ENCODE measurements around the gene OR14C36.
"Not testable (repeated sequence)": the region's sequence is repeated elsewhere in the genome, so short reads cannot be mapped to it uniquely, and the experiment has no call there.

OR14C36 gene

DNA sequence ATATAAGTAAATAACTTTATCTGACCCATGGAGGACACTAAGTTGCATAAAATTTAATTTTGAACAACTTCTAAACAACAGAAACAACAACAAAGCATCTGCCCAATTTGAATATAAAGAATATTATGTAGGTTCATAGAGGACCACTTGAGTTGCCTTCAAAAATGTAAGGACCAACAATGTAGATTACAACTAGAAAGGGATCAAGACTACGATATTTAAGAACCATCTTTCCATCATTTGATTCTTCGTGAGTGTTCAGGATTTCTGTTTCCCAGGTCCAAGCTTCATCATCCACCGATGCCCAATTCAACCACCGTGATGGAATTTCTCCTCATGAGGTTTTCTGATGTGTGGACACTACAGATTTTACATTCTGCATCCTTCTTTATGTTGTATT lies at the start of gene OR14C36:
OR14C36 (plus strand) TSS at position 301 of the 400 bp plus-strand sequence; CDS start at position 301, 0 bp downstream.
- TF ChIP-seq JUND (IDR thresholded peaks at IDR 0.05; ENCODE audit: low read depth): no peak
- DNase-seq (ENCODE audit: low read depth in 1 of 2, low spot score in 1 of 2): no peak
- in situ Hi-C loops (cut with HindIII; ENCODE audit: low pct_unique_long_range_greater_than_20kb, low sequenced_read_pairs): no loop called here

DNA sequence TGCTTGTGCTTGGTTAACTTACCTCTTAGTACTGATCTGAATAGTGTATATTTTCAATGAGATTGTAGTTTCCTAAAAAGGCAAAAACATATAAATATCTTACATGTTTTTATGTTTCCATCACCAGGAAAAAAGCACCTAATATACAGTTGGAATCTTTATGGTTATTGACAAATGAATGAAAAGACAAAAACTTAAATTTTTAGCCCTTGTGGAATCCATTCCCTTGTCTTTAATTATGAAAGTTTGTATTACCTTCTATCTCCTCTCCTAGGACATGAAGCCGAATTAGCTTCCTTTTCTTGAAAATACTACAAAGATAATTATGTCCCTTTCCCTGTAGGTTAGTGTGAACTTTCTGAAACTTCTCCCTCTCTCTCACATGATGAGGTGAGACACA lies 45.3 kb upstream of the OR14C36 start, which contains the start of gene OR2T12:
OR2T12 (minus strand) TSS at position 101 of the 400 bp plus-strand sequence. CDS start 7,846 bp downstream, outside the sequence.
- no peak for DNase-seq (ENCODE audit: low read depth in 1 of 2, low spot score in 1 of 2)
- TF ChIP-seq JUND (IDR thresholded peaks at IDR 0.05; ENCODE audit: low read depth): no peak
- in situ Hi-C loops (cut with HindIII; ENCODE audit: low pct_unique_long_range_greater_than_20kb, low sequenced_read_pairs): no loop called here

- DNase-seq (ENCODE audit: low read depth in 1 of 2, low spot score in 1 of 2): peak in 1 of 2 experiments; percentile 23
- in situ Hi-C loops (cut with HindIII; ENCODE audit: low pct_unique_long_range_greater_than_20kb, low sequenced_read_pairs): not testable (repeated sequence)
Measured at GRCh38 chr1:248305672-248306071, 42.9 kb upstream of the OR14C36 start.

GRCh38 chr1:248306103-248306502 lies 42.5 kb upstream of the OR14C36 start:
- TF ChIP-seq JUND (IDR thresholded peaks at IDR 0.05; ENCODE audit: low read depth): no peak
- no peak for DNase-seq (ENCODE audit: low read depth in 1 of 2, low spot score in 1 of 2)
- in situ Hi-C loops (cut with HindIII; ENCODE audit: low pct_unique_long_range_greater_than_20kb, low sequenced_read_pairs): no loop called here

GRCh38 chr1:248306740-248307139 lies 41.8 kb upstream of the OR14C36 start:
- DNase-seq (ENCODE audit: low read depth in 1 of 2, low spot score in 1 of 2); in situ Hi-C loops (cut with HindIII; ENCODE audit: low pct_unique_long_range_greater_than_20kb, low sequenced_read_pairs): not testable (repeated sequence)

- no peak for DNase-seq (ENCODE audit: low read depth in 1 of 2, low spot score in 1 of 2)
- TF ChIP-seq JUND (IDR thresholded peaks at IDR 0.05; ENCODE audit: low read depth): no peak
- in situ Hi-C loops (cut with HindIII; ENCODE audit: low pct_unique_long_range_greater_than_20kb, low sequenced_read_pairs): no loop called here
Measured at GRCh38 chr1:248316796-248317195, 31.8 kb upstream of the OR14C36 start.

- TF ChIP-seq JUND (IDR thresholded peaks at IDR 0.05; ENCODE audit: low read depth): no peak
- no peak for DNase-seq (ENCODE audit: low read depth in 1 of 2, low spot score in 1 of 2)
- in situ Hi-C loops (cut with HindIII; ENCODE audit: low pct_unique_long_range_greater_than_20kb, low sequenced_read_pairs): no loop called here
Measured at GRCh38 chr1:248324468-248324867, 24.1 kb upstream of the OR14C36 start, which contains the start of gene OR2M7. Gene OR2M7, minus strand, starts transcription at chr1:248324568. Its CDS starts 0 bp downstream, at chr1:248324568.

GRCh38 chr1:248343451-248343850 lies 5.1 kb upstream of the OR14C36 start:
- TF ChIP-seq JUND (IDR thresholded peaks at IDR 0.05; ENCODE audit: low read depth): no peak
- no peak for DNase-seq (ENCODE audit: low read depth in 1 of 2, low spot score in 1 of 2)
- in situ Hi-C loops (cut with HindIII; ENCODE audit: low pct_unique_long_range_greater_than_20kb, low sequenced_read_pairs): no loop called here

- DNase-seq (ENCODE audit: low read depth in 1 of 2, low spot score in 1 of 2): no peak
- no peak for TF ChIP-seq JUND (IDR thresholded peaks at IDR 0.05; ENCODE audit: low read depth)
- in situ Hi-C loops (cut with HindIII; ENCODE audit: low pct_unique_long_range_greater_than_20kb, low sequenced_read_pairs): no loop called here
Measured at GRCh38 chr1:248359415-248359814, 10.8 kb downstream of the OR14C36 start.

DNA sequence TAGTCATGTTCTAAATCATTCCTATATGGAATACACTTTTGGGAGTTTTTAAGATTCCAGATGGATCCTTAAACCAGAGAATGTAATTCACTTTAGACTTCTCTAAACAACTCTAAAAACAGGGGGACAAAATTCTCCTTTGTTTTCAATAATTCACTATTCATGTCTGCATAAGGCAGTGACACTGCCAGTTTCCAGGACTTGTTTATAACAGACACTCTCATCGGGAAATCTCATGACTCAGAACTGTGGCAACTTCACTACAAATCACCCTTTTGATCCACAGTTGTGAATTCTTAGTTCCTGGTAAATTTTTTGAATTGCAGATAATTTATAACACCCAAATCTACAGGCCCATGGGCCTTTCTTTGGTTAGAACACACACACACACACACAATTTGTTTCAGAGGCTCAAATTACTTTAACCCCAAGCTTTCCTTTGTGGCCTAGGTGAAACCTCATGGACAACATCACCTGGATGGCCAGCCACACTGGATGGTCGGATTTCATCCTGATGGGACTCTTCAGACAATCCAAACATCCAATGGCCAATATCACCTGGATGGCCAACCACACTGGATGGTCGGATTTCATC lies 12.6 kb downstream of the OR14C36 start, which contains the start of gene OR2T4:
OR2T4 (plus strand) TSS at position 545 of the 595 bp plus-strand sequence; CDS start at position 545, 0 bp downstream.
- DNase-seq (ENCODE audit: low read depth in 1 of 2, low spot score in 1 of 2): no peak
- no peak for TF ChIP-seq JUND (IDR thresholded peaks at IDR 0.05; ENCODE audit: low read depth)
- in situ Hi-C loops (cut with HindIII; ENCODE audit: low pct_unique_long_range_greater_than_20kb, low sequenced_read_pairs): no loop called here

GRCh38 chr1:248366609-248367008 lies 18.0 kb downstream of the OR14C36 start:
- no peak for DNase-seq (ENCODE audit: low read depth in 1 of 2, low spot score in 1 of 2)
- in situ Hi-C loops (cut with HindIII; ENCODE audit: low pct_unique_long_range_greater_than_20kb, low sequenced_read_pairs): no loop called here
- no peak for TF ChIP-seq JUND (IDR thresholded peaks at IDR 0.05; ENCODE audit: low read depth)

DNA sequence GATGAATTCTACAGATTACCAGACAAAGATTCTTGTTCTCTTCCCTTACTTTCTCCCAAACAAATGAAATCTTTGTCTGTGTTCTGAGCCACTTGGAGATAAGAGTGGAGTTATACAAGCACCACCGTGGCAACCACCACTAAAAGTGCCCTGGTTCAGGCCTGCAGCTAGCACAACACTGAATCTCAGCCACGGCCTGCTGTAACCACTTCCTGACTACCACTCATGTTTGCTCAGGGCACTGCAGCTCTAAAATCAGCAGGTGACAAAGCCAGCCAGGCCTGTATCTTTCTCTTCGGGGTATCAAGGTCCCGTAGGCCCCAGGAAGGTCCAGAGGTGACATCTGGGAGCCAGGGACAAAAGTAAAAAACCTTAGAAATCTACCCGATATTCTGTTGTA lies 23.8 kb downstream of the OR14C36 start:
- in situ Hi-C loops (cut with HindIII; ENCODE audit: low pct_unique_long_range_greater_than_20kb, low sequenced_read_pairs): no loop called here
- no peak for DNase-seq (ENCODE audit: low read depth in 1 of 2, low spot score in 1 of 2)
- no peak for TF ChIP-seq JUND (IDR thresholded peaks at IDR 0.05; ENCODE audit: low read depth)

DNA sequence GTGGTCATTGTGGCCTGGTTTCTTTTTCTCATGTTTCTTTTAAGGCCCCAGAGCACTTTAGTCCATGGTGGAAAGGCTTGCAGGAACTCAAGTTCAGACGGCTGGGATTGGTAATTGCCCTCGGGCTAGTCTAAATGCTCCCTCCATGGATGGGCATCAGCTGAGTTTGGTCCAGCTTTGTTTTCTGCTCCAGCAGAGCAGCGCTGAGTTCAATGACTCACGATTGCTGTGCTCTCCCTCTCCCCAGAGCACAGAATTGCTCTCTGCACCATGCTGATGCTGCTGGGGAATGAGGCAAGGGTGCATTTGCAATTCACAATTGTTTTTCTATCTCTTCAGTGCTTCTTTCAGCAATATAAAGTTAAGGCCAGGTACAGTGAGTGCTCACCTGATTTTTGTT lies 25.2 kb downstream of the OR14C36 start:
- in situ Hi-C loops (cut with HindIII; ENCODE audit: low pct_unique_long_range_greater_than_20kb, low sequenced_read_pairs): no loop called here
- no peak for DNase-seq (ENCODE audit: low read depth in 1 of 2, low spot score in 1 of 2)
- TF ChIP-seq JUND (IDR thresholded peaks at IDR 0.05; ENCODE audit: low read depth): no peak

DNA sequence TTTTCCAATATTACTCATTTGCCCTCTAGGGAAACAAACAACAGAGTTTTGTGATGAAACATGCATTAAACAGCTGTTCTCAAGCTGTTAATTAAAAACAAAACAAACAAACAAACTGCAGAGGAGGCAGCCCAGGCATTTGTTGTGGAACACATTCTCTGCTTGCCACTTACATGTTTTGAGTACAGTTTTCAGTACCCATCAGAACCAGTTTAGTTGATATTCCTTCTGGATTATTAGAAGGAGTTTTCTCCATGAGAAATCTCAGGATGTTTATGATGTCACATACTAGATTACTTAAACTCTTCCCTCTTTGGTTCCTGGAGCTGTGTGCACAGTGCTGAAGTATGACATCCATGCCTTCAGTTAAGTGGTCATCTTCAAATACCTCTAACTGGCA lies 26.9 kb downstream of the OR14C36 start, which contains the start of gene OR2T6:
OR2T6 (plus strand) TSS at position 301 of the 400 bp plus-strand sequence. CDS start 11,863 bp downstream, outside the sequence.
- in situ Hi-C loops (cut with HindIII; ENCODE audit: low pct_unique_long_range_greater_than_20kb, low sequenced_read_pairs): no loop called here
- TF ChIP-seq JUND (IDR thresholded peaks at IDR 0.05; ENCODE audit: low read depth): no peak
- no peak for DNase-seq (ENCODE audit: low read depth in 1 of 2, low spot score in 1 of 2)

All from T47D (cell line).